OCI-LY1 (cell line): ENCODE results near the gene PCSK6.

ENCODE experiments used
- CTCF ChIP-seq: fragments of 200-600 bp; sonication (generic), shearing (Covaris generic); IDR thresholded peaks from 2 replicates; pipeline ENCODE4 v1.5.1; 2017; ENCODE audit warnings: mild to moderate bottlenecking, antibody characterized with exemption, low read length, moderate library complexity, mixed read lengths
- EZH2 ChIP-seq: fragments of 200-600 bp; sonication (generic), shearing (Covaris generic); IDR thresholded peaks from 2 replicates; pipeline ENCODE4 v1.8.0; 2017; ENCODE audit warnings: borderline replicate concordance, mixed run types, mild to moderate bottlenecking, antibody characterized with exemption, low read length, moderate library complexity, mixed read lengths

- TF ChIP-seq CTCF: no peak
- no peak for TF ChIP-seq EZH2
These were observed 2.6 kb downstream of the PCSK6 start for GRCh38 chr15:101486696-101487459.
